HL-60 (cell line): ENCODE results near the gene MC1R.

Source experiments
- CTCF ChIP-seq: IDR thresholded peaks from one replicate; pipeline ENCODE4 v1.5.1; 2011; ENCODE audit warnings: low read length, control low read depth, inconsistent platforms; ENCODE audit not compliant: insufficient read depth
- POLR2AphosphoS5 ChIP-seq: IDR thresholded peaks from 2 replicates; pipeline ENCODE4 v1.6.1; 2012; ENCODE audit warnings: low read depth
- SPI1 ChIP-seq: IDR thresholded peaks from 2 replicates; pipeline ENCODE4 v1.6.1; 2012; ENCODE audit warnings: low read depth, mild to moderate bottlenecking, borderline replicate concordance

- TF ChIP-seq POLR2AphosphoS5 (no peak), SPI1 (no peak), CTCF (no peak)
These were observed 5.0 kb upstream of the MC1R start for GRCh38 chr16:89913408-89914387.
